Lung (tissue), 12 donors: ENCODE results near the gene RBM18. TPM values are rescaled to one million over a fixed set of nuclear protein-coding genes. Genes with fewer than 3 reads are reported as not detected.

Experiments used
- ATAC-seq: fragments of 200-7000 bp; cut with Tn5 transposase; one replicate; pipeline ENCODE4 v1.9.1; 2020; ENCODE audit warnings: moderate number of reproducible peaks; ENCODE audit not compliant: insufficient read depth, low FRiP score
- DNase-seq, 3 donors: peaks; one replicate each; pipeline ENCODE4 v3.0.0-alpha.2; 2013 to 2017
- H3K27ac ChIP-seq, 2 donors: one replicate each; pipeline ENCODE4 v1.5.1; 2013; ENCODE audit warnings: mild to moderate bottlenecking in 2 of 2, moderate library complexity in 2 of 2, control low read depth in 1 of 2, inconsistent platforms in 1 of 2, low read depth in 1 of 2, low read length in 1 of 2
- H3K27me3 ChIP-seq, 3 donors: one replicate each; pipeline ENCODE4 v1.5.1; 2013; ENCODE audit warnings: low read length in 2 of 3; ENCODE audit not compliant: control insufficient read depth in 3 of 3, insufficient read depth in 3 of 3
- H3K36me3 ChIP-seq, 4 donors: one replicate each; pipeline ENCODE4 v1.5.1; 2013; ENCODE audit warnings: low read length in 4 of 4, mild to moderate bottlenecking in 1 of 4, moderate library complexity in 1 of 4; ENCODE audit not compliant: control insufficient read depth in 4 of 4, insufficient read depth in 4 of 4
- H3K4me1 ChIP-seq, 5 donors: one replicate each; pipeline ENCODE4 v1.5.1; 2013; ENCODE audit warnings: low read length in 5 of 5, mild to moderate bottlenecking in 2 of 5, moderate library complexity in 1 of 5; ENCODE audit not compliant: control insufficient read depth in 5 of 5, insufficient read depth in 5 of 5
- H3K4me3 ChIP-seq: one replicate; pipeline ENCODE4 v1.5.1; 2013; ENCODE audit warnings: mild to moderate bottlenecking, control low read depth, moderate library complexity
- H3K9ac ChIP-seq, 2 donors: one replicate each; pipeline ENCODE4 v1.5.1; 2013; ENCODE audit warnings: low read length in 2 of 2, control low read depth in 1 of 2; ENCODE audit not compliant: insufficient read depth in 1 of 2
- H3K9me3 ChIP-seq, 4 donors: one replicate each; pipeline ENCODE4 v1.5.1; 2013; ENCODE audit warnings: low read length in 3 of 4, mild to moderate bottlenecking in 1 of 4, moderate library complexity in 1 of 4; ENCODE audit not compliant: control insufficient read depth in 4 of 4, insufficient read depth in 3 of 4
- CTCF ChIP-seq: IDR thresholded peaks from 2 replicates; pipeline ENCODE4 v1.5.1; 2012; ENCODE audit warnings: mild to moderate bottlenecking; ENCODE audit errors: control extremely low read depth, extremely low read depth
- WGBS, 2 donors: extraction: QIAGEN DNeasy Blood & Tissue Kit; methylation state at CpG; one replicate each; pipeline ENCODE4 v1.1.7; 2013; 5-methylcytosine and 5-hydroxymethylcytosine counted together
- polyA plus RNA-seq, 2 donors: library from polyadenylated mRNA; stranded (reverse); fragments of 200-250 nt; gene quantifications; one replicate each; pipeline ENCODE4 v1.2.1, GENCODE V29; 2013
- total RNA-seq, 2 donors: library from RNA; depleted of rRNA in 1 of 2; stranded (reverse); fragments of >200 nt in 1 of 2; gene quantifications; one replicate each; pipeline ENCODE4 v1.2.1, GENCODE V29; 2014 to 2021
- donor health status: control.
- donor health status: control.
- donor health status: Bipolar disorder and iron deficiency.
- donor health status: healthy.
- donor health status: DM: yes; HTN: yes; CAD: no.

Gene RBM18
- total and polyA plus RNA-seq, 4 donors, result 5.5 to 20.5 (median 12.4) TPM

GRCh38 chr9:122205176-122205575 is 59.5 kb downstream of the RBM18 start:
- no peak for ATAC-seq
- DNase-seq, result no peak
- no peak overlapping the region for H3K9ac ChIP-seq
- no peaks in the 10 kb centered on the region for H3K36me3 ChIP-seq
- WGBS, 2 donors, result 89 to 95% methylated on average over 8 of the region's 8 CpGs
- H3K4me3 ChIP-seq, result no peak overlapping the region
- H3K4me1 ChIP-seq, result peaks cover 0 to 15% (median 0%) of the 10 kb centered on the region in 5 donors
- TF ChIP-seq CTCF, result no peak
- H3K27ac ChIP-seq, result no peak overlapping the region
- no peaks in the 10 kb centered on the region for H3K9me3 ChIP-seq
- peaks cover 0 to 6% (median 4%) of the 10 kb centered on the region in 3 donors for H3K27me3 ChIP-seq

- DNase-seq (no peak), ATAC-seq (no peak)
- Histone ChIP-seq H3K4me1 (peaks cover 0 to 15% (median 0%) of the 10 kb centered on the region in 5 donors), H3K4me3 (no peak overlapping the region), H3K27ac (no peak overlapping the region), H3K9me3 (no peaks in the 10 kb centered on the region), H3K27me3 (peaks cover 0 to 6% (median 4%) of the 10 kb centered on the region in 3 donors), H3K36me3 (no peaks in the 10 kb centered on the region), H3K9ac (no peak overlapping the region)
- 93 to 94% methylated on average over 12 of the region's 12 CpGs for WGBS, 2 donors
- TF ChIP-seq CTCF, result no peak
Observed at GRCh38 chr9:122204491-122204890, 60.1 kb downstream of the RBM18 start.

GRCh38 chr9:122204055-122204454 is 60.6 kb downstream of the RBM18 start:
- H3K9ac ChIP-seq, result no peak overlapping the region
- peaks cover 0 to 6% (median 4%) of the 10 kb centered on the region in 3 donors for H3K27me3 ChIP-seq
- H3K36me3 ChIP-seq, result no peaks in the 10 kb centered on the region
- WGBS, 2 donors, result 92 to 97% methylated on average over 5 of the region's 5 CpGs
- ATAC-seq, result no peak
- no peak for DNase-seq
- peaks cover 0 to 15% (median 0%) of the 10 kb centered on the region in 5 donors for H3K4me1 ChIP-seq
- H3K9me3 ChIP-seq, result no peaks in the 10 kb centered on the region
- H3K27ac ChIP-seq, result no peak overlapping the region
- no peak for TF ChIP-seq CTCF
- no peak overlapping the region for H3K4me3 ChIP-seq

GRCh38 chr9:122202111-122202510 is 62.5 kb downstream of the RBM18 start:
- WGBS, 2 donors, result 68 to 80% methylated on average over 3 of the region's 3 CpGs
- no peaks in the 10 kb centered on the region for H3K9me3 ChIP-seq
- no peak overlapping the region for H3K27ac ChIP-seq
- TF ChIP-seq CTCF, result no peak
- H3K9ac ChIP-seq, result no peak overlapping the region
- no peak overlapping the region for H3K4me3 ChIP-seq
- peaks cover 0 to 22% (median 0%) of the 10 kb centered on the region in 5 donors for H3K4me1 ChIP-seq
- no peaks in the 10 kb centered on the region for H3K36me3 ChIP-seq
- ATAC-seq, result no peak
- H3K27me3 ChIP-seq, result peaks cover 0 to 1% (median 0%) of the 10 kb centered on the region in 3 donors
- DNase-seq, result no peak
